Posterior vena cava (tissue), 2 donors: Measurements from ENCODE around the gene HS6ST3. TPM values are rescaled to one million over a fixed set of nuclear protein-coding genes. Genes with fewer than 3 reads are reported as not detected.

ENCODE experiments used
- DNase-seq: peaks from one replicate; pipeline ENCODE4 v3.0.0-alpha.2; 2020; ENCODE audit warnings: low spot score
- intact Hi-C, 2 donors: fragments of 100-400 bp; cut with DNase I; formaldehyde crosslinking; loops; one replicate each; pipeline versions ENCODE4 v1.14.1 to v1.14.2; 2022 to 2023
- total RNA-seq, 2 donors: library from RNA; stranded (reverse); fragmentation: NEBNext Ultra II Directional; extraction: Animal tissue kit (Norgen Biotek cat#: 25700); gene quantifications; one replicate each; pipeline ENCODE4 v1.2.1, GENCODE V29; 2021
- donor health status: DM: yes; HTN: yes; CAD: no.
- donor health status: DM: yes; HTN: yes; CAD: no.

The HS6ST3 gene
- total RNA-seq, 2 donors from 2014 or later = 2.6 to 5.0 TPM

DNA sequence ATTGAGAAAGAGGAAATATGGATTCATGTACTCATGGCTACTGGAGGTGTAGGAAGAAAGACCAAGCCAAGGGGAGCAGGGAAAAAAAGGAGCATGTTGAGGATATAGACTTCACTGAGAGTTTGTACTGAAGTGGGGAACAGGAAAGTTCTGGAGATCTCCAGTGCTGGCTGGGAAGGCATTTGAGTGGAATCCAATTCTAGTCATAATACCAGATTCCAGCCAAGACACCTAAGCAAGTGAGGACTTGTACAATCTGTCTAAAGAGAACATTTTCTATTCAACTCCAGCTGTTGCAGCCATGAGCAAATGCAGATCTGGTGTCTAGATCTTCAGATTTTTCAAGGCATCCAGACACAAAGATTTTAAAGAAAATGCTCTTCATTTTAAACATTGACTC is 491.8 kb downstream of the HS6ST3 start:
- DNase-seq = no peak
- intact Hi-C loops = no loop called here

DNA sequence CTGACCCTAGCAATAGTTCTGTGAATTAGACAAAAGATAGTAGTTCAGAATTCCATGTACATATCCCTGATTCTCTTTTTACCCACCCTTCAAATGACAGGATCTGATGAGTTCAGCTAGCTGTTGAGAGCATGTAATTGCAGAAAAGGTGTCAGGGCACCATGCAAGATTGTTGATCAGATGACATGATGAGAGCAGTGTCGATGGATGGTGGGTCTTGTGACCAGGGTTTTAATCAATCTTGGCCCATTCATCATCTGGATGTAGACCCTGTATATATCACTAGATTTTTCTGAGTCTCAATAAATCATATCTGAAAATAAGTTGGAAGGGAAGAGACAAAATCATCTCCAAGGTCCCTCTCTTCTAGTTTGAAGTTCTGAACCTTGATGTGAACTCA is 525.3 kb downstream of the HS6ST3 start:
- intact Hi-C loops = no loop called here
- DNase-seq = no peak

DNA sequence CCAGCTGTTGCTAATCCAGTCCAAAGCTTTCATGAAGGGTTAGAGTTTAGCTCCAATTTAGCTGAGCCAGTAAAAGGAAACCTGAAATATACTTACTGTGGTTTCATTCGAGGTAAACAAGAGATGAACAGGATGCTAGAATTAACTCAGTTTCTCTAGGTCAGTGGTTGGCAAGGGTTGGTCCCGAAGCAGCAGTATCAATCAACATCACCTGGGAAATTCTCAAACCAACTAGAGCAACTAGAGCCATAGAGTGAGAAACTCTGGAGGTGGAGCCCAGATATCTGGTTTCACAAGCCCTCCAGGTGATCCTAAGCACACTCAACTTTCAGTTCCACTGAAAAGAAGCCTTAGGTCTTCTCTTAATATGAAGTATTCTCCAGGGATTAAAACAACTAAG is 527.6 kb downstream of the HS6ST3 start:
- no peak for DNase-seq
- intact Hi-C loops = no loop called here

DNA sequence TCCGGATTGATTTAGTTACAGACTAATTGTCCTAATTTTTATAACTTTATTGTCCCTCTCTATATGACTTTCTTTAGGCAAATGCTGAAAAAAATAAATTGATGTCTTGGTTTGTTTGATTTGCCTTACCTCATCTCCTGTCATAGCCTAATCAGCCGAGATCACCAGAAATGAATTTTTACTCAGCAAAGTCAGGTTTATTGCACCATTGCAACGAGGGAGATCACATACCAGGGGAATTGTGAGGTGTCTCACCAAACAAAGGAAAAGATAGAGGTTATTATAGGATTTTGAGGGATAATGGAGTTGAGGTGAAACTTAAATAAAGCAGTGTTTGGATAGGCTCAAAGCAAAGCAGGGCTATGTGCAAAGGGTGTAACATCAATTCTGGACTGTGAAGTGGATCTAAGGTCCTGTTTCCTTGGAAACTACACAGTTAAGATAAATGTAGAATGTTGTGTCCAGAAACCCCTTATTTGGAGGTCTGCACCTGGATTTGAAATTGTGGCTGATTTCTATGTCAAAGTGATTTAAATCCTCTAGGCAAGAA is 531.8 kb downstream of the HS6ST3 start:
- DNase-seq = no peak
- intact Hi-C loops = no loop called here

DNA sequence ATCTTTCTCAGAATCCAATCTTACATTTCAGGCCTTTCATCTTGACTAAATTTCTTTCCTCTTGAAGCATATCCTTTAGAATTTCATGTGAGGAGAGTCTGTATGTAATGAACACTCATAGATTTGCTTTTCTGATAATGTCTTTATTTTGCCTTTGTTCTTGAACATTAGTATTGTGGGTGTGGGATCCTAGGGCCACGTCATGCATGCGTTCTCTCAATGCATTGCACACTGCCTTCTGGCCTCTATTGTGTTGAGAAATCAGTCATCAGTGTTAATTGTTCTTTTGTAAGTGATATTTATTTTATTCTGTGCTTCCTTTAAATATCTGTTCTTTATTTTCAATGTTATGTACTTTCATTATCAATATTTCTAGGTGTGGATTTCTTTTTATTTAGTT is 539.4 kb downstream of the HS6ST3 start:
- DNase-seq = no peak
- intact Hi-C loops = no loop called here

DNA sequence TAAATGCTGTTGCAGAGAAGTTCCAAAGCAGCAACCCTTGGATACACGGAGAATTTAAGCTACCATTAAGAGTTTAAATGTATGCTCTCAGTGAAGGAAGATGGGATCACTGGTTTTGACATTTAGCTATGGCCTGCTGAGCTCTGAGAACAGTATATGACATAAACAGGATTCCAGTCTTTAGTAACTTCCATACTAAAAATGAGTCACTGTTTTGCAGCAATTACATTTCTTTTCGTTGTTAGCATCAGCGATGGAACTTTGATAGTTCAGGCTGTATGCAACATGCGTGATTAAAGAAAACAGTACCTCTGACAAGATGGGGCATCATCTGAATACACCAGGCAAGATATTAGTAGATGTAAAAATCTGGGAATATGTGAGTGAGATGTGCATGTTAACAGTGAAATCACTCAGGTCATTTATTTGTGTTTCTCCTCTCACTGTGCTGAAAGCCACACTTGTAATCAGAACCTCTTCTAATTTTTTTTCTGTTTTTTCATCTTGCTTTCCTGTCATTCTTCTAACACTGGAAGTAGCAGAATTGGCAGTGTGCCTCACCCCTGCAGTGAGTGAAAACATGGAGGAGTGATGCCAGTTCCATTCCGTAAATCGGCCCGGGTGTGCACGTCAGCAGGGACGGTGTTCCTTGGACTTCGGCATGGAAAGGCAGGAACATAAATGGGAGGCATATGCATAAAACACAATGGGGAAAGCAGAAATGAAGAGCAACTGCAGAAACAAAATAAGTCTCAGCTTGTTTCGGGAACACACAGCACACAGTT is 542.8 kb downstream of the HS6ST3 start:
- no peak for DNase-seq
- intact Hi-C loops = no loop called here

DNA sequence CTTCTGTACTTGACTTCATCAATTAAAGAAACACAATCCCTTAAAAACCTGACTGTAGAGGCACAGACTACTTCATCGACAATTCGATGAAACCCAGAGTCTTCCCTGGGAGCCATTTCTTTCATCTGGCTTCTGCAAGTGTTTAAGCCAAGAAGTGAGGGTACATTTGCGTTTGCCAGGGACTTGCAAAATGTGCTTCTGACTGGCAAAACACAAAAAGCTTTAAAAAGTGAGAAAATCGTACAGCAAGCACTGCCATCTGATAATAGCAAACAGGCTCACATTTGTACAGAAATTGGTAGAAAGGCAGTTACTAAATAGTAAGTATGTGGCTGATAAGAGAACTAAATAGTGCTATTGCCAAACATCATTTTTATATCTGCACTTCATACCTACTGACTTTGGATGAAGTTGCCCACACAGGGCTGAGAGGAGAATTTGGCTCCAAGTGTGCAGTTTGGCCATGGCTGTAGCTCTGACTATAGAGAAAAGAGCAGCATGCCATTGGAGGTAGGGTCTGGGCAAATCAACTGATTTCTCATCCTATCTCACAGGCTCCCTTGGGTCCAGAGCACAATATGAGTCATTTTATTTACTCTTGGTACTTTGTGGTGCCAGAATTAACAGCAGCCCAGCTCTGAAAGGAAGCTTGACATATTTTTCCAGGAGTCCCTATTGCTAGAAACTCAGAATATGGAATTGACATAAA is 546.2 kb downstream of the HS6ST3 start:
- intact Hi-C loops = no loop called here
- no peak for DNase-seq

DNA sequence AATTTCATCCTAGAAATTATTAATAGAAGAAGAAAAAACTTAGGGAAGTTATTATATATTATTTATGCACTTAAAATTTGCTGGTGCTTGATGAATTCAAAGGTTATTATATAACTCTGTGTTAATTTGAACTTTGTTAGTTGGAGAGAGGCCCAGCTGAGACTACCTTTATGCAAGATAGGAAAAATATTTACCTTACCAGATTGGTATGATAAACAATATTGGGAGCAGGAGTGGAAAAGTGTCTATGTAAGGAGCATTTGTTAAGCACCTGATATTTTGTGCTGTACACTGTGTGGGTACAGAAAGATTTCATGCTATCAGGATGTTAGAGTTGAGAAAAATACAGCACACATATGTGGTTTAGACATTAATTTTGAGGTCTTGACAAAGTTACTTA is 547.1 kb downstream of the HS6ST3 start:
- intact Hi-C loops = no loop called here

DNA sequence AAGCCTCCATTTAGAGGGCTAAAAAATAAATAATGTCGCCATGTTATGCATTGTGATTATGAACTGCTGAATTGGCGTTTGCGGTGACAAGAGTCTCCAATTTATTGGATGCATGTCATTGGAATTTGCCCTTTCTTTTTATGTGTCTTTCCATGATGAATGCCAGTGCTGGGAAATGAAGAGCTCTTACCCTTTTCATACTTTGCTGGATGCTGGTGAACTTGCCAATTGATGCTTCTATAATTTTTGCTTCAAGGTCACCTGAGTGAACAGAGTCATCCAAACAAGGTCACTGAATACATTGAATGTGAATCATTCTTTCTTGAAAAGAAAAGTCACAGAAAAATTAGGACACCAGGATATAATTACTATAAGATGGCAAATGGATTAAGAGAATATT is 556.2 kb downstream of the HS6ST3 start:
- no peak for DNase-seq
- intact Hi-C loops = no loop called here

More for the DNA sequence above, 547.1 kb downstream of the HS6ST3 start:
- no peak for DNase-seq

DNA sequence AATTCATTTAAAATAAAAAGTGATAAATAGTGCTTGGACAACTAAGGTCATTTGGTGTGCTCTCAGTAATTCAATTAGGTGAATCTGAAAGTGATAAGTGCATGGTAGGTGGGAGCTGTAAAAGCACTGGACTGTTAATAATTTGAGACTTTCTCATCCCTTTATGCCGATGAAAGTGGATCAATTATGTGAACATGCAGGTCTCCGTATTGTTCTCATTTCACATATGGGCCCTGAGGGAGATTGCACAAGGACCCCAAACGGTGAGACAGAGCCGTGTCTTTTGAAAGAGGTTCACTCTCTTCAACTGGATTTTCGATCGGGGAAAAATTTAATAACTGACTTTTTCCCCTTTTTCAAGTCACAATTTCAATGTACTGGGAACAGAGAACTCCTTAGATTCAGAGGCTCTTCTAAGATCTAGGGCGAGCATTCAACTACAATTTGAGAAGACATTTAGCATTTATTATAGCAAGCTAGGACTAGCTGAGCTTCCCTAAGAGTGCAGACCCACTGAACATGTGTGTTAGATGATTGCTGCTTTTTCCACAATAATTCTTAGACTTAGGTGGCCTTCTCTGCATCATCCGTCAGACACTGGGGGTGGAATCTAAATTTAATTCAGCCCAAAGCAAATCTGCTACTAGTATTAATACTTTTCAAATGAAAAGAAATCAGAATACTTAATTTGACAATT is 556.8 kb downstream of the HS6ST3 start:
- intact Hi-C loops = no loop called here

DNA sequence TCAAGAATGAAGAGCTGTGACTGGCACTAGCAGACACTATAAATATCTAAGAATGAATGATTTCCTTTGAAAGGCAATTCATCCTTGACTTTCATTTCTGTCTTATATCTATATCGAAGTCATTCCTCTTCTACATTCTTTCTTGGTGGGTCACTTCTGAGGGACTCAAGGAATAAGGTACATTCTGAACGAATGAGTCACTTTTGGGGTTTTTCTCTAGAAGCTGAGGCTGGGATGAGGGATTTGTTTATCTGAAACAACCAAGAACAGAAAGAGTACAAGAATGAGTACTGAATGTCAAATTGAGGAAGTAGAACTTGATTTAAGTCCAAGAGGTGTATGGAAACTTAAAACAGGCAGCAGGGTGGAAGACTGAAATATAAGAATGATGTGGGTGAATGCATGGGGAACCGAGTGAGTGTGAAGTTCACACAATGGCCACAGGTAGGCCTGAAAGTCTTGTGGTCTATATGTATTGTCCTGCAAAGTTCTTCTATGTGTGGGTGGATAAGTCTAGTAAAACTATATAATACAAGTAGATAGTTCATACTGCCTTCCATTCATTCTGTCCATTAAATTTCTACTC is 560.5 kb downstream of the HS6ST3 start:
- intact Hi-C loops = no loop called here
- DNase-seq = no peak

More for the DNA sequence above, 556.8 kb downstream of the HS6ST3 start:
- no peak for DNase-seq

DNA sequence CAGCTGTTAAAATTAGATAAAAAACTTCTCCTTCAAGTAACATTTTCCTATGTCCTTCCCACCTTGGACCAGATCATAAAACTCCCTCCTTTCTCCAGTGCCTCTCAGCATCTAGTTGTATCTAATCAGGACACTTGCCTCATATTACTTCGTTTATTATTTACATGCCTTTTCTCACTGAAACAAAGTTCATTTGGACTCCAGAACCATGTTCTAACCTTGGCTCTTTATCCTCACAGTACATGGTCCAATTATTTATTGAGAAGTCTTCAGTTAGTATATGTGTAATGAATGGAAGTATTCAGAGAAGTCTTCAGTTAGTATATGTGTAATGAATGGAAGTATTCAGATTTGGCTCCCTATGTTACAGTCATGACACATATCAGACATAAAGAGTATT is 561.7 kb downstream of the HS6ST3 start:
- no peak for DNase-seq
- intact Hi-C loops = no loop called here

DNA sequence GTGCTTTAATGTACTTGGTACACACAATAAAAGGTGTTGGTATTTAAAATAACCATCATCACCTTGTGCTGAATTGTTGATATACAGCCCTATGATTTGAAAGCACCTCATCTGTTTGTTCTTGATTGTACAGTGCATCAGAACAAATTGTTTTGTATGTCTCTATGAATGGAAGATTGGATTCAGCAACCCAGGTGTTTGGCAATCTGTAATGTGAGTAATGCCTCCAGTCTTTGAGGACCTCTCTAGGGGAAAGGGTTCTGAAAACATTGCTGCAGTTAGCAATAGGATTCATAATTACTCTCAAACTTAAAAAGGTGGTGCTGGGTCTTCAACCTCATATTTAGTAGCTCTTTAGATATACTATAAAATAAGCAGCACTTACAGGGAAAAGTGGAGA is 562.6 kb downstream of the HS6ST3 start:
- intact Hi-C loops = no loop called here
- DNase-seq = no peak

DNA sequence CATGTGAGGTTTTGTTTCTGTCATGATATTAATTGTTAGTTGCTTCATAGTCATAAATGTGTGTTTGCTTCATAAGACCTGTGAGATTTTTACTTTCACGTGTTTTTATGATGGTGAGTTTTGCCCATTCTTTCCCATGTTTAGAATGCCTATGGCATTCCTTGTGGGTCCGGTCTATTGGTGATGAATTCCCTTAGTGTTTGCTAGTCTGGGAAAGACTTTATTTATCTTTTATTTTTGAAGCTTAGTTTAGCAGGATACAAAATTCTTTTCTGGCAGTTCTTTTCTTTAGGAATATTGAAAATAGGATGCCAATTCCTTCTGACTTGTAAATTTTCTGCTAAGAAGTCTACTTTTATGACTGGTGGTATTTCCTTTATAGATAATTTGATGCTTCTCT is 571.7 kb downstream of the HS6ST3 start:
- intact Hi-C loops = no loop called here

DNA sequence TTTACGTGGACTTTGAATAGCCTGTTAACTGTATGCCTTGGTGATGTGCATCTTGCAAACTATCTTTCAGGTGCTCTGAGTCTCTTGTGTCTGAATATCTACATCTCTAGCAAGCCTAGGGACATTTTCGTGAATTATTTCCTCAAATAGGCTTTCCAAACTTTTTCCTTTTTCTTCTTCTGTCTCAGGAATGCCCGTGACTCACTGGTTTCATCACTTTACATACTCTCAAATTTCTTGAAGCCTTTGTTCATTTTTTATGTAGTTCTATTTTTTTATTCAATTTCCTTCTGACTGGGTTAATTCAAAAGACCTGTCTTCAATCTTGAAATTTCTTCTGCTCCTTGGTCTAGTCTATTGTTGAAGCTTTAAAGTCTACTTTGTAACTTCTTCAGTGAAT is 572.1 kb downstream of the HS6ST3 start:
- intact Hi-C loops = no loop called here
- no peak for DNase-seq

More for the DNA sequence above, 571.7 kb downstream of the HS6ST3 start:
- DNase-seq = no peak

DNA sequence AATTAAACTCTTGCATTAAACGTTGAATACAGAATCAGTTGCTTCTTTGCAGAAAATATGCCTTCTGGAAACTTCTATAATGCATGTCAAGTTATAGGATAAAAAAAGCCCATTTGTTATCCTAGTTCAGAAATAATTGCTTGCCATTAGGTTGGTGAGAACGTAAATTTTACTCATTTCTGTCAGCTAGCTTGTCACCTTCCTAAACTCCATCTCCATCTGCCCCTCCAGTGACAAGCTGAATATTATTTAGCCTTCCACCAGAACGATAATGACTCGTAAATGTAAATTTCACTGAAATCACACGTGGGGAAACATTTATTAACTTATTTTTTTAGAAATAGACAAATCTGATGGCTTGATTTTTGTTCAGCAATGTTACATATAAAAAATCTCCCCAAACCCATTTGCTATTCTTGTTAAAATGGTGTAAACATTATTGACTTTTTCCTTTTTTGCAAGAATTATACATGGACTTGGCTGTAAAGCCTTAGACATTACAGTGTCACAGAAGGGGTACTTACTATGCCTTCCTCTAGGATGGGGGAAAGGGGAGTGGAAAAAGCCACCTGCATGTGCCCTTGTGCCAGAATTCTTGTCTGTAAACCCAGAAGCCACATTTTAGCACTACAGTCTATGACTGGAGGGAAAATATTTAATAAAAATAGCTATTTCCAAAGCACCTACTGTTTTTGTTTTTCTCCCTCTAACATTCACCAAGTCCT is 577.5 kb downstream of the HS6ST3 start:
- DNase-seq = no peak
- intact Hi-C loops = no loop called here

DNA sequence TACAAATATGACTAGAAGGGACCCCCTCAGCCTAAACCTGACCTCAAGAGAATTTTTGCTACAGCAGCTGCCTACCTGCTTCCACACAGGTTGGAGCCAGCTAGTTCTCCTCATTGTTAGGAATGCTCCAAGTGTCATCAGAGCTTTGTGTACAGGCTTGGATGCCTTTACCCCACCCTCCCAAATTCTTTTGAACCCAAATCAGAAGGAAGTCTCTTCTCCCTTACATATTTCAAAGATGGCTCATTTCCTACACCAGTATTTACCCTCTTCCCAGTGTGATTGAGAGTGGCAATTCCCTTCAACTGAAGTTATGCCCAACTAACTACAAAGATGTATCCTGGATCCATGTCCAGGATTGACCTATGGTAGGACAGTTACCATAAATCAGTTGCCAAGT is 581.2 kb downstream of the HS6ST3 start:
- no peak for DNase-seq

DNA sequence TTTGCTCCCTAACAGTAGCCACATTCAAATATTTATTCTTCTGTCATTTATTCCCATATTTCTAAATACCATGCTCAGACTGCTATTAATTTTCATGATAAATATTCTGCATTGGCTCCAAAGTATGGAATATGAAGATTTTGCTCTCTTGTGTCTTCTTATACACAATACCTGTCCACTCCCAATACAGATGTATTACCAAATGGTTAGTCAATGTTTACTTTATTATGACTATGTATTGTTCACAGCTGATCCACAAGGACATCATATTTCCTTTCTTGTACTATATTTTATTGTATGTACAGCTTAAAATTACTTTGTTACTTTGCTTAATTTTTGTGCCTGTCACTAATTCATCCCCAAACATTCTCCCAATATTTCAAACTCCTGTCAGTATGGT is 582.1 kb downstream of the HS6ST3 start:
- no peak for DNase-seq
- intact Hi-C loops = no loop called here

More for the DNA sequence above, 581.2 kb downstream of the HS6ST3 start:
- intact Hi-C loops = no loop called here

DNA sequence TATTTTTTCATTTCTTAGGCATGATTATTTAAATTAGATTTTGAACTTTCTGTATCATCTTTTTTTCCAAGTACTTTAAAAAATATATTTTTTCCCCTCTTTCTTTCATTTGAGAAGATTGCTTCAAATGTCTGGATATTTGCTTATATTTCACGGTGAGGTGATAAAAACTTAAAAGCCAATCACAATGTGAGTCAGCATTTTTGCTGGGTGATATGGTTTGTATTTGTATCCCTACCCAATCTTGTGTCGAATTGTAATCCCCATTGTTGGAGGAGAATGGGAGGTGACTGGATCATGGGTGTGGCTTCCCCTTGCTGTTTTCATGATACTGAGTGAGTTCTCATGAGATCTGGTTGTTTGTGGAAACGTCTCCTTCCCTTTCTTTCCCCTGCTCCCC is 583.9 kb downstream of the HS6ST3 start:
- no peak for DNase-seq
- intact Hi-C loops = no loop called here
